Right renal cortex interstitium (tissue), 3 donors: Measurements from ENCODE around the gene AHDC1. TPM values are rescaled to one million over a fixed set of nuclear protein-coding genes. Genes with fewer than 3 reads are reported as not detected.
A peak's percentile ranks its signal among the peaks of the same experiment; 100 is the strongest.
"Not testable (repeated sequence)": the region's sequence is repeated elsewhere in the genome, so short reads cannot be mapped to it uniquely, and the experiment has no call there.

Source experiments
- DNase-seq, 3 donors: peaks; one replicate each; pipeline ENCODE4 v3.0.0-alpha.2; 2013; ENCODE audit warnings: low read depth in 3 of 3, low spot score in 2 of 3
- polyA plus RNA-seq, 3 donors: library from polyadenylated mRNA; unstranded; fragments of 120-200 nt; gene quantifications; one replicate each; pipeline ENCODE4 v1.2.1, GENCODE V29; 2013; ENCODE audit not compliant: insufficient read length in 3 of 3

AHDC1 gene
- polyA plus RNA-seq, 3 donors: 31.7 to 36.1 (median 36.1) TPM

DNA sequence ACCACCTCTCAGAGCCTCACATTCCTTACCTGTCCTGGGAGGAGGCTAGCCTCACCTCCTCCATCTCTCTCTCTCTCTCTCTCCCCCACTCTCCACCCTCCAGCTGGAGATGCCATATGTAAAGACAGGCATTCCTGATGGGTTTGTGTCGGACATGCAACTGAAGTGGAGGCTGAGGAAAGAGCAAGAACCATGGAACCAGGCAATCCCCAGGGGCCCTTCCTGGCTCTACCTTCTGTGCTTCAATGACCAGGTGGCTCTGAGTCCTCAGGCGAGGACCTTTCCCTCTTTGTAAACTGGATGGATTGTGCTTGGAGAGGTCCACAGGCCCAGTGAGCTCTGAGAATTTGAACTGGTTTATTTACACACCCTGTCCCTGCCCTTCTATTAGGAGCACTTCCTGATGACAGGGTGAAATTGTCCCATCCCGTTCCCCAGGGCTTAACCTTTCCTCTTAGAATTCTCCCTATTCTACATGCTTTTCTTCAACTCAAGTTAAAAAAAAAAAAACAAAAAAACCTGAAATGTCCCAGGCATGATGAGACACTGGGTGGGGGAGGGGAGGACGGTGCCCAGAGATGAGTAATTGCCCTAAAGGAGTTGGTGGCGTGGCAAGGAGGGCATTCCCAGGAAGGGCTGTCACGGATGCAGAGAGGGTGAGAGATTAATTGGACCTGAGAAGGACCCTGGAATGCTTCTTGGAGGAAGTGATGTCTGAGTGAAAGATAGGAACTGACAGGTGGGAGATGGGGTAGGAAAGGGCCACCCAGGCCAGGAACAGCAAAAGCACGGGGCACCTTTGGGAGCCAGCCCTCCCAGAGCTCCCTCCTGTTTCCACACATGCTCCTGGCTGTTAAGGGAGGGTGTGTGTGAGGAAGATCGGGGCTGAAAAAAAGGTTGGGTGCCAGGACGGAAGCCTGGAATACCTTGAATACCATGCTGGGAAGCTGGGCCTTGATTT is 63.8 kb downstream of the AHDC1 start:
- DNase-seq: no peak

- no peak for DNase-seq
These were observed 65.2 kb downstream of the AHDC1 start for GRCh38 chr1:27538793-27539192.

- DNase-seq: not testable (repeated sequence)
These were observed 65.7 kb downstream of the AHDC1 start for GRCh38 chr1:27538305-27538676.

- no peak for DNase-seq
These were observed 67.2 kb downstream of the AHDC1 start for GRCh38 chr1:27536767-27537166.

GRCh38 chr1:27536010-27536757 is 67.8 kb downstream of the AHDC1 start:
- DNase-seq: no peak

DNA sequence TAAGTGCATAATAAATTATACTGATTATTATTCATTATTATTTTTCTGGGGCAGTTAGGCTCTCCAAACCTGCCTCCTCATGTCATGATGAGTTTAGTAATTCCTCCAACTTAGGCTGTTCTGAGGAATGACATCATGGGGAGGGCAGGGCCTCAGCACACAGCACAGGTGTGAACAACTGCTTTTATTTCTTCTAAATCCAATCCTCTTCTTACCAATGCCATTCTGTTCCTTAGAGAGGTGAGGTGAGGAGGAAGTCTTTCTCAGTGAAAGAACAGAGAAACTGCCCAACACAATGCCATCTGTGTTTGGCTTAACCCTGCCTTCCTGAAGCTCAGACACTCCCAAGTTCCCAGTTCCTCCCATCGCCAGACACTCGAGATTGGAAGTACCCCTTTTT is 68.6 kb downstream of the AHDC1 start:
- DNase-seq: no peak

DNA sequence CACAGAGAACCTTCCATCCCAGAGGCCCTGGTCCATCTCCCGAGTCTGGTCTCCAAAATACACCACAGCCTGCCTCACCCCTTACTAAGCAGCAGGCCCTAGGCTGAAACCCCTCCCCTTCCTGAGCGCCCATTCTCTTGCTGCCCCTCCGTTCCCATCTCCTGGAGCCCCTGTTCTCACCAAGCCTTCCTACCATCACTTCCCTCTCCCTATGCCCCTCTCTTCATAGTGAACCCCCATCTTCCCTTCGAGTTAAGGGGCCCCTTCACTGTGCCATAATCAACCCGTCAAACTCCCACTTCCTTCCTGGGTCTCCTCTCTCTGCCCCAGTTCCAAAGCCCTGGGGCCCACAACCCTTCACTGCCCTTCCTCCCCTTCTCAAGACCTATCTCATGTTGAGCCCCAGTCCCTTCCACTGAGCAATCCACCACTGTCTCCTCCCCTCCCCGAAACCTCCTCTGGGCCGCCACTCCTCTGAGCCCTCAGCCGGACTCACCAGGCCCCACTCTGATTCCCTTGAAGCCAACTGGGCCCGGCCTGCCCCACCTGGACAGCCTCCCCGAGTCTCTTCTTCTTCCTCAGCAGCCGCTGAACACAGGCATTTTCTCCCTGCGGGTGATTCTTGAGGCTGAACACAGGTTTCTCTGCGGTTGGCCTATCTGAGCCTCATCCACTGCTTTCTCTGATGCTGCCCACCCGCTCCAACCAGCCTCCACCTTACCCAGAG is 71.8 kb downstream of the AHDC1 start:
- DNase-seq: no peak

GRCh38 chr1:27530192-27530591 is 73.8 kb downstream of the AHDC1 start:
- DNase-seq: no peak

DNA sequence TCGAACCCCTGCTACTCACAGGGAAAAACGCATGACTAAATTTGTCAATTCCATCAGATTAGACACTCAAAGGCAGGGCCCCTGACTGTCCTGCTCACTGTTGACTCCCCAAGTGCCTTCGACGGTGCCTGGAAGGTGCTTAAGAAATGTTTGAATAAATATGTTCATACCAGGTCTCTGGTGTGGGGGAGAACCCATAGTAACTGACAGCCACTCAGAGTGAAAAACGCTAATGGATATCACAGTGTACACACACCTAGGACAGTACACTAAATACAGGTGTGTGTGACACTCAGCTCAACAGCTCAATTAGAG is 74.3 kb downstream of the AHDC1 start:
- no peak for DNase-seq

DNA sequence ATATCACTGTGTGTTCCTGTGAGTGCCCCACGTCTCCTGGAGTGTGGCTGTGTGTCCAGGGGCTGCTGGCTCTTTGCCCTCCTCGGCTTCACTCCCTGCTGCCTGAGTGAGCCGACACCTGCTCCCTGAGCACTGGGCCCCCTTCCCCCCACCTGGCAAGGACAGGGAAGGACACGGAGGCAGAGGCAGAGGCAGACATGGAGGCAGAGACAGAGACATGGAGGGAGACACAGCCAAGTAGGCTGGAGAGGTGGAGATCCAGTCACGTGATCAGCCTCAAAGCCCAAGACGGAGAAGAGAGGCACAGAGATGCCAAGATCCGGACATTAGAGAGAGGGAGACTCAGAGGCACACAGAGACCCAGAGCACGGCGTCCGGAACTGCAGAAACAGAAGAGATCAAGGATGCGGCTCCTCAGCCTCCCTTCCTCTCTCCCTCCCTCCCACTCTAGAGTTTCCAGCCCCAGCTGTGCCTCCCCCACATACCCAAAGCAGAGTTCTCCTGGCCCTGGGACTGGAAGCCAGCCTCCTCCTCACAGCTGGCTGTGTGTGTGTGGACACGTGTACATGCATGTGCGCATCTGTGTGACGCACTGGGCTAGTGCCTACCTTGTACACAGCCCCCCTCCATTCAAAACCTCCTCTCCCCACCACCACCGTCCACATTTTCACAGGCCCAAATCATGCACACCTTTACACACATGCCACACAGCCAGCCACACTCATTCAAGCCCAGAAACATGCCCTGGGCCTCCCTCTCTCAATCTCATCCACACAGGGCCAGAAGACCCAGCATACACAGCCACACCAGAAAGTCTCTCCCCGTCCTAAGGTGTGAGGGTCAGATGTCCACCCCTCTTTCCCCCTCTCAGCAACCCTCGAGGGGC is 74.9 kb downstream of the AHDC1 start:
- peak in 1 of 3 donors; percentile 63 for DNase-seq

DNA sequence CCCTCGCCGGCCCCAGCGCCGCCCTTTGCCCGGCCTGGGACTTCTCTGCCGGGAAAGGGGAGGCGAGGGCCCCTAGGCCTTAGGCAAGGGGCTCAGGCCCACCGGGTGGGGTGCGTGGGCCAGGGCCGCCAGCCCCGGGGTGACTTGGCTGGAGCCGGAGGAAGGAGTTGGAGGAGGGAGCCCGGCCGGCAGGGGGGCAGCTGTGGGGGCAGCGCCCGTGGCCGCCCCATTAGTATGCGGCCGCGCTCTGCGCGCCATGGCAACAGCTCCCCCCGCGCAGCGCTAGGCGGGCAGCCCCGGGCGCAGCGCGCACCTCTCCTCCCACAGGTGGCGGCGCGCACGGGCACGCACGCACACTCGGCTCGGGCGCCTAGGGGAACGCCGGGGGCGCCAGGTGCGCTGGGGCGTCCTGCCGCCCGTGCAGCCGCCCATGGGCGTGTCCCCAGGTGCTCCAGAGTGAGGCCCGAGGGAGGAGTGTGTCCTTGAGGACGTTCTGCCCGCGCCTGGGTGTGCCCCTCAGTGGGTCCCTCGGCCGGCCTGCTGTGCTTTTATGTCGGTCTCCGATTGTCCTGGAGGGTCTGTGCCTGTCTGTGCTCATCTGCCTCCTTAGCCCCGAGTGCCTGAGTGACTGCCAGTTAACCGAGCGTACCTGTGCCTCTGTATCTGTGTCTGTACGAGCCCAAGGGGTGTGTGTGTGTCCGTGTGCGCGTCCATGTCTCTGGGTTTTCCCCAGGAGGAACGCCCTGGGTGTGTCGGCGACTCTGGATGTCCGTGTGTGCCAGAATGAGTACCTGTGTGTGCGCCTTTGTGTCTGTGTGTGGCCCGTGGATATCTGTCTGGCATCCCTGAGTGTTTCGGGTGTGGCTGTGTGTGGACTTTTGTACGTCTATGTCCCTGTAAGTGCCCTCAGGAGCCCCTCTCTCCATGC is 75.8 kb downstream of the AHDC1 start:
- DNase-seq: no peak

DNA sequence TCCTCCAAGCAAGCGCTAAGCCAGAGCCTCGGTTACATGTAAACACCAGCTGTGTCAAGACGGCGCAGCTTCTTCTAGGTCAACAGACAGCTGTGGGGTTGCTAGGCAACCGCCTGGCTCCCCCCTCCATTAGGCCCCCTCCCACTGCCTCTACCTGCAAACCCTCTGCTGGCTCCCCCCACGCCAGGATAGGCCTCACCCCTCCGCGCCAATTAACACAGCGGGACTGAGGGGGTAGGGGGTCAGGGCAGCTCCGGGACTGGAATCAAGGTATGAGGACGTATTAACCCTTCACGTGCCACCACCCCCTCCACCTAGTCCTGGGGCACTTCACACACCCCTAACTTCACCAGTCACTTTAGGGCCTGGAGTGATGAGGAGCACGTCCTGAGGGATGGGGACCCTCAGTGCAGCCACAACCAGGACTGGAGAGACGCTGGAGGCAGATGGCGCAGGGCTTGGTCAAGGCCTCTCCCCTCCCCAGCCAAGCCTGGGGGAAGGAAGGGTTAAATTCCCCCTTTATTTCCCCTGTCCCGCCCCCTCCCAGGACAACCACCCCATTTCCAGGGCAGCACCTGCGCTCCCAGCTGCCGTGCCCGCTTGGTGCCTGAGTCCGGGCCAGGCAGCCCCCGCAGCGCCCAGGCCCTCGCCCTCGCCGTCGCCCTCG is 76.6 kb downstream of the AHDC1 start:
- peak in 1 of 3 donors; percentile 63 for DNase-seq

- no peak for DNase-seq
These were observed 77.2 kb downstream of the AHDC1 start for GRCh38 chr1:27526569-27527222.

- DNase-seq: peak in 1 of 3 donors; percentile 47
These were observed 78.4 kb downstream of the AHDC1 start for GRCh38 chr1:27525296-27526272.

DNA sequence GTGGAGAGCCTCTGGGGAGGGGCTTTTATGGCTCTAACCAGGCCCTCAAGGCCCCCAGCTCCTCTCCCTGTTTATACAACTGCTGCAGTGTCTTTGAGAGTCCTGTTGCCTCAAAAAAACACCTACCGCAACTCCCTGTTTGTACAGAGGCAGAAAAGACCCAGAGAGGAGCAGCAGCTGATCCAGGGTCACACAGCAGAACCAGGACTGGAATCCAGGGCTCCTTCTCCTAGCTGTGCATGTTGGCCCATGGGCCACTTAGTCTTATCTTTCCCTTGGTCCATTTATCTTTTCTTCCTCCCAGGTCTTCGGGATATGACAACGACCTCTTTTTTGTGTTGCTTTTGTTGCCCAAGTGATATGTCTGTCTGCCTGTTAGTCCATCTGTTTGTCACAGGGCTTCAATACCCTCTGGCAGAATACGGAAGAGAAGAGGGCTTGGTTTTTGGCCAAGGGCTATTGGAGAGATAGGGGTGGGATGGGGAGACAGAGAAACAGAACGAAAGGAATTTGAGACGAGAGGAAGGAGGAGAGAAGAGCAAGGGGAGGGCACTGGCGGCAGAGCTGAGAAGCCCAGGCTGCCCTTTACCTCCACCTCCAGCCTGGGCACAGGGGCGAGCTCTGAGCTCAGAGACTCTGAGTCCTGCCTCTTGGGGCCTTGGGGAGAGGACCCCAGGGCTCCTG is 80.5 kb downstream of the AHDC1 start:
- DNase-seq: no peak
